ENCODE measurements around the gene MLLT3. TPM values are rescaled to one million over a fixed set of nuclear protein-coding genes. Genes with fewer than 3 reads are reported as not detected.

Gene MLLT3
- total RNA-seq, 1 donor from 2014 or later, result 16.9 TPM

GRCh38 chr9:20508242-20508641 is 114.1 kb downstream of the MLLT3 start:
- DNase-seq, result no peak

- DNase-seq, result no peak
Observed at GRCh38 chr9:20507431-20507830, 114.9 kb downstream of the MLLT3 start.

GRCh38 chr9:20506099-20506900 is 116.0 kb downstream of the MLLT3 start:
- peak; percentile 49 for DNase-seq

DNA sequence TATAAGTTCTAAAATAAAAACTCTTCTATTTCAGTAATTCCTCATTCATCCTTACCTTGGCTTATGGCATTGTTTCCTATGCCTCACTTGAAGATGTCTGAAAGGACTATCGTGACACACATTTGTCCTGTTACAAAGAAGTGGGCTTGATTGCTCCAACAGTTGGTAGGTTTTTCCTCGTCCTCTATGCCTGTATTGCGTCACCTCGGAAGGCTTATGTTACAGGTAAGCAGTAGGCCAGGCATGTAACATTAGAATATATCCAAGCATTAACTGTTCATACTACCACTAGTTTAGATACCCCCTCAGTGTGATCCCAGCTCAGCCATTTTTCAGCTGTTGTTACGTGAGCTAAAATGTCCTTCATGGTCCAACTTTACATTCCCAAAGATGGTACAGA is 116.7 kb downstream of the MLLT3 start:
- DNase-seq, result no peak

GRCh38 chr9:20504930-20505329 is 117.4 kb downstream of the MLLT3 start:
- DNase-seq, result no peak

GRCh38 chr9:20500101-20500500 is 122.2 kb downstream of the MLLT3 start:
- DNase-seq, result no peak

- DNase-seq, result no peak
Observed at GRCh38 chr9:20499013-20499412, 123.3 kb downstream of the MLLT3 start.

DNA sequence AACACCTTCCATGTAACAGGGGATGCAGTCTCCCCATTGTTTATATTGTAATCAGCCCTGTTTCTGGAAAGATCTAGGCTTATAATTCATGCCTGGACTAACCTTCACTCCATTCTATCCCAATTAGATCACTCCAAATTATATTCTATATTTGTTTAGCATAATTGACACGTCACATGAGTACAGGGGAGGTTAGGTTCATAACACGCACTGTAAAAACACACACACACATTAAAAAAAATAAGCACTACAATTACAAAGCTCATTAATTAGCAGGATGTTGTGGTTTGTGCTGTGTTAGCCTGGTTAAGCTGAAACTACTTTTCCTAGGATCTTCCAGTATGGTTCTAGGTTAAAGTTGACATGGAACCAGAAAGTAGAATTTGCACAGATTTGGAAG is 126.0 kb downstream of the MLLT3 start:
- no peak for DNase-seq

- DNase-seq, result no peak
Observed at GRCh38 chr9:20495098-20495497, 127.2 kb downstream of the MLLT3 start.

- no peak for DNase-seq
Observed at GRCh38 chr9:20494035-20494434, 128.3 kb downstream of the MLLT3 start.

DNA sequence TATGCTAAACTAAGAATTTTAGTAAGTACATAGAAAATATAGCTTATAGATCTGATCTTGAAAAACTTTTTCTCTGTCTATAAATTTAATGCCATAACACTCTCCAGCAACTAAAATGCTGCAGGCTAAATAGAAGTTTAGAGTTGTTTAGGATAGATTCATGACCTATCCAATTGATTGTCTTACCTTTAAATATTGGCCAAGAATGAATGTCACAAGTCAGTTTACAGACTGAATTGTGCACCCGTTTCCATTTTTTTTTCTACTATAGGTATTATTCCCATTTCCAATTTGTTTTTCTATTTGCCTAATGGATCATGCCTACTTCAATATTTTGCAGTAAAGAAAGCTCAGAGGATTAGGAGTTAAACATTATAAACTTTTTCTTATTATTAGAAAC is 129.5 kb downstream of the MLLT3 start:
- DNase-seq, result no peak

GRCh38 chr9:20491612-20492011 is 130.7 kb downstream of the MLLT3 start:
- no peak for DNase-seq

GRCh38 chr9:20490246-20490834 is 132.0 kb downstream of the MLLT3 start:
- DNase-seq, result no peak

DNA sequence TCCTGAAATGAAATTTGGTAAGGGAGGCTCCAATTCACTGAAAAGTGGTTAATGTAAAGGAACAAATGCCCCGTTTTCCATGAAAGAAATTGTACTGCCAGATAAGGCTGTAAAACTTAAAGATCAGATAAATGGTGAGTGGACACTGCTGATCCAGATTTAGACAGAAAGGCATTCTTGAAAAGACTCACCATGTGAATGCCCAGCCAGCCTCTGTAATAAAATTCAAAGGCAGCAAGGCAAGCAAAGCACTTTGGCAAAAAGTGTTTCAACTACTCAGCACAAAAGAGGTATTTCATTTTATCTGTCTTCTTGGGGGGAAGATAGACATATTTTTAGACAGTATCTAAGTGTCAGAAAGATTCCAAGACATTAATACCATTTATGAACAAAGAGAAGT is 133.6 kb downstream of the MLLT3 start:
- no peak for DNase-seq

- DNase-seq, result no peak
Observed at GRCh38 chr9:20486552-20486951, 135.7 kb downstream of the MLLT3 start.

- DNase-seq, result no peak
Observed at GRCh38 chr9:20481437-20481836, 140.9 kb downstream of the MLLT3 start.

- DNase-seq, result no peak
Observed at GRCh38 chr9:20480249-20480648, 142.1 kb downstream of the MLLT3 start.

DNA sequence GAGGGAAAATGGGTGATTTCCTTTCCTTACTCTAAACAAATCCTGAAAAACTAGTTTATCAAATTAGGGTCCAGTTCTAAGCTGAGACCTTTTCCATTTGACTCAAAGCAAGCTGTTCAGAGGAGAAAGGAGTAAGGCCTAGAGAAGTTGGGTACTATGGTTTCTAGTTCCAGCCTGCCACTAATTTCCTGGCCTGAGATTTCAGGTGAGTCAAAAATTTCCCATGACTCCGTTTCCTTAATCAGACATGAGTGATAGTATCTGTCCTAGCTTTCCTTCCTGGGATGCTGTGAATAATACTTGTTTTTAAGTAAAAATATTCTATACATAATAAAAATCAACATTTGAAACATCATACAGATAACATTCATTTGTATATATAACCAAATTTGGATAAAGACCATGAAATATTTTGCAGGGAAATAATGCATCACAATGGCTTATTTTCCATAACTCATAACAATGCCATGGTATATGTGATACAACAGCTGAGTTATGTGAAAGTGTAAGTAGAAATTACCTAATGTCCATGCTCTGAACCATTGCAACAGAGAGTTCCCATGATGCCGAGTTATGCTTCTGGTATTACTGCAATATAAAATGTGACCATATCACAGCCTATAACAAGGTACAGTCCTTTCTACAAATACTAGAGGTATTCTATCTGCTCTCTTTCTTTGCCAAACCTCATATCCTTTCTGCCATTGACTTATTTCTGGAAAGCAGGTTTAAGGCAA is 142.7 kb downstream of the MLLT3 start:
- no peak for DNase-seq

DNA sequence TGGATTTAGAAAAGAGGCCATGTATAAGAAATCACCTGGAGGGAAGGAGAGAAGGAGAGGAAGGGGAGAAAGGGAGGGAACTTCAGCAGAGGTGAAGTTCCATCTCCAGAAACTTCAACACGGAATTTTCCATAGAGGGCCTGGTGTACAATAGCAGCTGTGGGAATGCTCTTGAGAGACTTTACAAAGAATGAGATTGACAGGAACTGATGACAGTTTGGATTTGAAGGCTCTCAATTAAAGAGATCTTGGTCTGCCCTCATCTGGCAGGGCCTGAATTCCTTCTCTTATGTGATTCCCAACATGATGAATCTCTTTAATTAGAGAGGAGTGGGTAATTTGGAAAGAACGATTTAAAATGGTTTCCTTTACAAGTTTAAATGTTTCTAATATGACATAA is 143.5 kb downstream of the MLLT3 start:
- peak; percentile 71 for DNase-seq

- no peak for DNase-seq
Observed at GRCh38 chr9:20477940-20478620, 144.2 kb downstream of the MLLT3 start.

- DNase-seq, result no peak
Observed at GRCh38 chr9:20476912-20477521, 145.3 kb downstream of the MLLT3 start.

DNA sequence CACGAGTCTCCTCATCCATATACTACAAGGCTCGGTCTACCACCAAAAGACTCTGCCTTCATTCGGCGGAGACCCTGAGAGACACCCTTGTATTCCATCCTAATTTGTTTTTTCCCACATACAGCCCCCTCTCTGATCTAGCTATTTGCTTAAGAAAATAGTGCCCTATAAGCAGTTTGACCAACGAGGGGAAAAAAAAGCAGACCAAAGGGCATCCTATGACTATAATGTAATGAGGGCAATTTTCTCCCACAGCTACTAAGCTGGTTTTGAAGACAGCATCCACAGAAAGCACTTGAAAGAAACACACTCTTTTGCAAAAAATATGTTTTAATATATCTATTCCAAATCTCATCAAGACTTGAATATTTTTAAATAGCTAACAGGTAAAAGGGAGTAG is 147.8 kb downstream of the MLLT3 start:
- no peak for DNase-seq
